Stimulated activated CD8-positive, alpha-beta memory T cell treated with anti-CD3 and anti-CD28 coated beads, Interleukin-4, amount 100 ng/mL, for 48 hours (primary cell): ENCODE measurements around the gene LY6G6D.
A peak's percentile ranks its signal among the peaks of the same experiment; 100 is the strongest.
"Not testable (repeated sequence)": the region's sequence is repeated elsewhere in the genome, so short reads cannot be mapped to it uniquely, and the experiment has no call there.

Source experiments
- DNase-seq: peaks from one replicate; pipeline ENCODE4 v3.0.0-alpha.2; 2020

Gene LY6G6D

DNA sequence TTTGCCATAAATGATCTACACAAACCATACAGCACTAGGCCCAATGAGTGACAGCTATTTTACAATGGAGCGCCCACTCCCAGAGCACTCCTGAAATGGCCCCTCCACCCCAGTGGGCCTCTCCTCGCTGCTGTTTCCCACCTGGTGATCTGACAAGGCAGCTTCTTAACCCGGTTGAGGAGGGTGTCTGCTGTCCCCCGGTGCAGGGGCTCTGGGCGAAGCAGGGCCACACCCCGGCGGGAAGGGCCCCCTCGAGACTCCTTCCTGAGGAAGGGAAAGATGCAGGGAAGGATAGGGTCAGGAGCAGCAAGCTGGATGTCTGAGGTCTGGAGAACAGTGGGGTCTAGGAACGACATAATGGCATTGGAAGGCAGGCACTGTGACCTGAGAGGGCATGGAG lies 22.3 kb upstream of the LY6G6D start:
- DNase-seq = no peak

DNA sequence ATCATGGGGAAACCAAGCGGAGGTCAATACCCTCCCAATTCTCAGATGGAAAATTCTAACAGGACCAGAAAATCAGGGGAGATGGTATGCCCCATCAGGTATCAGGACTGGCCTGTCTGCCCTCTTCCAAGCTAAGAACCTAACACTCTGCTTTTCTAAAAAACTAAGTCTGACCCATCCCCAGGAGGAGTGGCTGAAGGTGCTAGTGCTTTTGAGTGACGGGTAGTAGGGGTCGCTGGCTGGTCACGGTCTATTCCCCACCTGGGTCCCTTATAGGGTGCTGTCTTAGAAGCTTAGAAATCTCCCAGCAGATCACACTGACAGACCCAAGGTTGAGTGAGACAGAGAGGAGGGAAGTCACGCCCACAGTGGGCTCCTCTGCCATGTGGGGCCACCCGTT lies 21.6 kb upstream of the LY6G6D start:
- DNase-seq = no peak

DNA sequence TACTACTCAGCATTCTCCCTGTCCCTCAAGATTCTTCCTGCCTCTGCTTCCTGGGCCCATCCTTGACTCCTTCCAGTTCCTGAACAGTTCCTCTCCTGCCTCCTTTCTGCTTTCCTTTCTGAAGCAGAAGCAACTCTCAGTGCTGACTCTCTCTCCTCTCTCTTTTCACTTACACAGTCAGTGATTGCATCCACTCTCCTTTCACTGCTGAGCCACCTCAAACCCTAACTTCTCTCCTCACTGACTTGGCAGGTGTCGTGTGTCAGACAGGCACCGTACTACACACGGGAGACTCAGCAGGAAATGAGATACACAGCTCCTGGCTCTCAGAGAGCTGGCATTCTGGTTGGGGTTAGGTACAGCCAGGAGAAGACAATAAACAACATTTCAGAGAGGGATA lies 17.6 kb upstream of the LY6G6D start:
- DNase-seq = no peak

DNA sequence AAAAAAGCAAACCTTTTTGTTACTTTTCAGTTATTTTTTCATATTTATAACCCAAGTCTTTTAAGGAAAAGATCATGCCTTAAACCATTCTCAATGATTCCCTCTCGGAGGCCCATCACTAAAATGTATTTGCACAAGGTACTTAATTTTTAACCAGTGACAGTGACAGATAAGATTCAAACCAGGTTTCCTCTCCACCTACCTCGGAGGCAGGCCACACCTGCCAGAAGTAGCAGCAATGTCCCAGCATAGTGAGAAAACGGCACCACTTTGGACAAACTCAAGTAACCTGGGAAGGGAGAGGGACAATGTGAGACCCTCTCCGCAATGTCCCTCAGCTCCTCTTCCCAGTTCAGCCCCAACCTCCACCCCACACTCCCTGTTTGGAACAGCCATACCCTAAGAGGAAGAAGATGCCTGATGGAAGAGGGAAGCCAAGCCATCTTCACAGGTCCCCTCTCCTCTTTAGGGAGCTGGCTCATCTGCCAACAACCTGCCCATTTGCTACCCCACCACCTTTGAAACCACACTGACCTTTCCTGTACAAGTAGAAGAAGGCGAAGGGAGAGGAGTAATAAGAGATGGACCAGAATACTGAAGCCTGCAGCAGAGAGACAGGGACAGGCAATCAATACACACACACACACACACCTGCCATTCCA lies 14.3 kb upstream of the LY6G6D start:
- no peak for DNase-seq

DNA sequence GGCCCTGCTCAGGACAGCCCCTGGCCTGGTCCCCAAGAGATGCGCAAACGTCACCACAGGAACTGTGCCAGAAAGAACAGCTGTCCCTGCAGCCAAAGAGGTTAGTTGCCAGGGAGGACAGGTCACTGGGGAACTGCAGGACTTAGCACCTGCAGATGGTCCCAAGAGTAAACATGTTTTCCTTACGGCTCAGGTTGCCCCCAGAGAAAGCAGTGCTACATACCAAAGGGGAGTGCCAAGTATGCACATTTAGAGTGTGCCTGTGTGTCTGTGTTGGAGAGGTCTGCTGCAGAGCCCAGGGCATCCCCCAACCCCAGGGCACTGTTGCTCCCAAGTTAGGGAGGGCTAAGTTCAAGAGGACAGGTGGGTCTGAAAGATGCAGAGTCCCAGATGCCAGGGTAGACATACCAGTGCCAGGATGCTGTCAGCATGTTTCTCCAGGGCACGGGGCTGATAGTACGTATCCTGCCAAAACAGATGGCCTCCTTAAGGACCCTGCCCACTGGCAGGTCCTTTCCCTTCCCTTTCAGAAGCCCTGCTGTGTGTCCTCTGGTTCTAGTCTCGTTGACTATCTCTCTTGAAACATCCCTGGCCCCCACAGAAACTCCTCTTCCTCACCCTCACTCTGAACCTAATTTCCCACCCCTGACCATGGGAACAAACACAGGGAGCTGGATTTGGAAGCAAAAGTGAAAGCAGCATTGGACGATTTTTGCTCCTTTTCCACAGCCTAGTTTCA lies 13.3 kb upstream of the LY6G6D start:
- no peak for DNase-seq

DNA sequence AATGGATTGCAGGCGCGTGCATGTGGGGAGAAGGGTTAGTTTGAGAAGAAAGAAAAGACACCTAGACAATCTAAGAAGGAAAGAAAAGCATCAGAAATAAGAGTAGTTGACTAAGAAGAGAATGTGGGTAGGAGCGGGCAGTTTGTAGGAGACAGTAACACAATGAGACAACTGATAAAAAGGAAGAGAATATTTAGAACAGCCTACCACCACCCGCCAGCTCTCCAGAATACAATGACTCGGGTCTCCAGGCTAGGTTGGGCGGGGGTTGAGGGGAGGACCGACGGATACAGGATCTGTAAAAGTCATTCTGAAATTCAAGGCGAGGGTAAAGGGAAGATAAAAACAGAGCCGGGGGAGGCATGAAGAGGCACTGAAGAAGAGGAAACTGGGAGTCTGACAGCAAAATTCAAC lies 12.7 kb upstream of the LY6G6D start:
- DNase-seq = no peak

DNA sequence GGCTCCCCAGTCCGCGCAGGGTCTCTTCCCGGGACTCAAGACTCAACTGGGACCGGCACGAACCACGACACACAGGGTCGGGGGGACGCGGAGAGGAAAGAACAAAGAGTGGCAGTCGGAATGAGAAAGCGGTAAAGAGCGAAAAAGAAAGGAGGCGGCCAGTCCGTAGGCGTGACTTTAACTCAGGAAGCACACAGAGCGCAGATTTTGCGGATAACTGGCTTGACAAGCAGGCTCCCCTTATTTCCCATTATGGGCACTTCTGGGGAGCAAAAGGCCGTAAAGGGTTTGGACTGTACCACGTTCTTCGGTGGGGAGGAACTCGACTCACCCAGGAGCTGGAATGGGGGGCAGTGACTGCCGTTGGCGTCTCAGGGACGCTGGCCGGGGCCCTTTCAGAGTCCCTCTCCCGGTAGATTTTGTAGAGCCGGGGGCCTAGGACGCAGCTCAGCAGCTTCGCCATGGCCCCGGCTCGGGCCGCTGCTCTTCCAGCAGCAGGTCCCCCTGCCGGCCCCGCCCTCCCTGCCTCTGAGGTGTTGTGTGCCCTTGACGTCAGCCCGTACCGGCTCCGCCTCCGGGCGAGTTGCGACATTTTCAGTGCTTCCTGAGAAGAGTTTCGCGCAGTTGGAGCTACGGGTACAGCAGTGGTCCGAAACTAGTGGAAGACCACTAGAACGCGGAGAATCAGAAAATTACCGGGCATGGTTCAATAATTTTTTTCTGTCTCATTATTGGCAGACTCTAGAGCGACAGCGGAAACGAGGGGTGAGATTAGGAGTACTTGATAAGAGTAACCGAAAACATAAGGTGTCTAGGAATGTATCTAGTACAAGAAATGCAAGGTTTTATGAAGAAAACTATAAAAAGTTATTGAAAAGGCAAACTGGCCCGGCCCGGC lies 12.1 kb upstream of the LY6G6D start, which contains the start of gene ABHD16A:
TSS of gene ABHD16A (minus strand) at position 506 of the 898 bp plus-strand sequence. CDS start at position 463, 43 bp downstream.
- DNase-seq = peak; percentile 98

DNA sequence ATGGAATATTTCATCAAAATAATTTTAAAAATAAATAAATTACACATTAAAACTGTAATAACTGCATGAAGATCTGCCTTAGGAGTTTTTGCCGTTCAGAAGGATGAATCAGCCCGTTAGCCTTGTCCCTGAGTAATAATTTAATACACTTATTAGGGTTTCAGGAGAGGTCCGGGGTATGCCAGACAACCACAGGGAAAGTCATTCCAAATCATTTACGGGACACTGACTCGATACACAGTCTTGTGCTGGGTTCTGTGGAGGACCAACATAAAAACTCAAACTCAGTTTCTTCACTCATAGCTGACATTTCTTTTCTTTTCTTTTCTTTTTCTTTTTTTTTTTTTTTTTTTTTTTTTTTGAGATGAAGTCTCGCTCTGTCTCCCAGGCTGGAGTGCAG lies 9.2 kb upstream of the LY6G6D start:
- DNase-seq = no peak

DNA sequence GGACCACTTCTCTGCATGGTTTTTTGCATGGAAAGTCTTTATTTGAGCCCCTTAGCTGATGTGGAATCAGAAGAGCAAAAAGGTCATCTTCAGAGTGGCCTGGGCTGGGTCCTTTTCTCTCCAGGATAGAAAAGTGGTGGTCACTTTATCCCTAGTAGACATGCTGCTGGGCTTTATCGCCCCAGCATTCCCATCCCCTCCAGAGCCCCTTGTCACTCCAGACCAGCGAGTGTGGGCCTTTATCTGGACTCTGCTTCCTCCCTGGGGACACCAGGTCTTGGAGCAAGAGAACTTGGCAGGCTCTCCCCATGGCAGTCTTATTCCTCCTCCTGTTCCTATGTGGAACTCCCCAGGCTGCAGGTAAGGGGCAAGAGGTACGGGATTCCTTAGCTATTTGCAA lies 8.5 kb upstream of the LY6G6D start, which contains the start of gene LY6G6F:
TSS of gene LY6G6F (plus strand) at position 268 of the 400 bp plus-strand sequence. CDS start at position 309, 41 bp downstream.
- no peak for DNase-seq

DNA sequence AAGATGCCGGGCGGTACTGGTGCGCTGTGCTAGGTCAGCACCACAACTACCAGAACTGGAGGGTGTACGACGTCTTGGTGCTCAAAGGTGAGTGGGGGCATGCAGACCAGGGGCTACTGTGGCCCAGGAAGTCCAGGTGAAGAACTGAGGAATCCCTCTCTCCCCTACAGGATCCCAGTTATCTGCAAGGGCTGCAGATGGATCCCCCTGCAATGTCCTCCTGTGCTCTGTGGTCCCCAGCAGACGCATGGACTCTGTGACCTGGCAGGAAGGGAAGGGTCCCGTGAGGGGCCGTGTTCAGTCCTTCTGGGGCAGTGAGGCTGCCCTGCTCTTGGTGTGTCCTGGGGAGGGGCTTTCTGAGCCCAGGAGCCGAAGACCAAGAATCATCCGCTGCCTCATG lies 7.4 kb upstream of the LY6G6D start:
- no peak for DNase-seq

DNA sequence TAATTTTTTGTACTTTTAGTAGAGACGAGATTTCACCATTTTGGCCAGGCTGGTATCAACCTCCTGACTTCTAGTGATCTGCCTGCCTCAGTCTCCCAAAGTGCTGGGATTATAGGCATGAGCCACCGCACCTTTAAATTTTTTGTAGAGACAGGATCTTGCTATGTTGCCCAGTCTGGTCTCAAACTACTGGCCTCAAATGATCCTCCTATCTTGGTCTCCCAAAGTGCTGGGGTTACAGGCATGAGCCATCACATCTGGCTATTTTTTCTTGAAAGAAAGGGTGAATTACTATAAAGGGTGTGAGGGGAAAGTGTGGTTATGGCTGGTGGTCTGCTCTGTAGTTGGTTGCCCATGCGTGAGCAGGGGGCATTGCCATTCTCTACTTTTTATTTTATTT lies 6.9 kb upstream of the LY6G6D start:
- DNase-seq = no peak

DNA sequence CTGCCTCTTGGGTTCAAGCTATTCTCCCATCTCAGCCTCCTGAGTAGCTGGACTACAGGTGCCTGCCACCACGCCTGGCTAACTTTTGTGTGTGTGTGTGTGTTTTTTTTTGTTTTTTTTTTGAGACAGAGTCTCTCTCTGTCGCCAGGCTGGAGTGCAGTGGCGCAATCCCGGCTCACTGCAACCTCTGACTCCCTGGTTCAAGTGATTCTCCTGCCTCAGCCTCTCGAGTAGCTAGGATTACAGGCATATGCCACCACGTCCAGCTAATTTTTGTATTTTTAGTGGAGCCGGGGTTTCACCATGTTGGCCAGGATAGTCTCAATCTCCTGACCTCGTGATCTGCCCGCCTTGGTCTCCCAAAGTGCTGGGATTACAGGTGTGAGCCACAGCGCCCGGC lies 6.0 kb upstream of the LY6G6D start:
- DNase-seq = not testable (repeated sequence)

DNA sequence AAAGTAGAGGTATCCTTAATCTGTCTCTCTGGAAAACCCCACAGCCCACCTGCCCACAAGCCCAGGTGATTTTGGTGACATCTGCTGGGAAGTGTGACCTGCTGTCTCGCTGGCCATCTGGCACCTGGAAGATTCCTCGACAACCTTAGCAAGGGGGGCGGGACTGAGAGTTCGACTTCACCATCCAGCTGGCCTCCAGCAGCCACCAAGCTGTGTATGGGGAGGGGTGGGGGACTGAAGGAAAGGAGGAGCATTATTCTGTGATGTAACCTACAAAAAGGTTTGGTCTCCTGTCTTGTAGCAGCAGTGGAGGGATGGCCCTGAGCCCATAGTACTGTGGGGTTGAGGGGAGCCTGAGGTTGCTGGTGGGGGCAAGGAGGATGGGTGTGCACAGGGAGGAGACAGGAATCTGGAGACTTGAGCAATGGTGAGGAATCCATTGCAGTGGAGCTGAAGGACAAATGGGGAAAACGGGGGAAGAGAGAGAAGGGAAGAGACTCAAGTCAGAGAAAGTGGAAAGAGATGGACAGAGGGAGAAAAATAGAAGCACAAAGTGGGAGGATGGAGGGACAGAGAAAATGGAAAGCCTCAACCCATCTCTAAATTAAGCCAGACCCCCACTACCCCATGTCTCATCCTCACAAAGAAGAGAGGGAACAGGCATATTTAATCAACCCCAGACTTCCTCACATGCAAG lies 4.5 kb upstream of the LY6G6D start:
- DNase-seq = no peak

DNA sequence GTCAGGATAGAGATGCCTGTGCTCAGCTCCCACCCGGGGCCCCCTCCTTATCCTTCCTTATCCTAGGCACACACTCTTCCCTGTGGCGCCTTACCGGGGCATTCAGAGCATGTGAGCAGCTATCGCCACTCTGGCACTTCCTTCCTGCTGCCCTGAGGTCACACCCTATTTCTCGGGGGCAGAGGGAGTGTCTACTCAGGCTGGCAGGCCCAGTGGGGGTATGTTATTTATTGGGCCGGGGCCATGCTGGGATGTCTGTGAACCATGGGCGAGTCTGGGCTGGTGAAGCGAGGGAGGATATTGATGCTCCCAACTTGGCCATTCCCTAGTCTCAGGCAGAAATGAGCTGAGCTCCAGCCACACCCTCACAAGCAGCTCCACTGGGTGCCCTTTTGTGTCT lies 3.9 kb upstream of the LY6G6D start:
- no peak for DNase-seq

DNA sequence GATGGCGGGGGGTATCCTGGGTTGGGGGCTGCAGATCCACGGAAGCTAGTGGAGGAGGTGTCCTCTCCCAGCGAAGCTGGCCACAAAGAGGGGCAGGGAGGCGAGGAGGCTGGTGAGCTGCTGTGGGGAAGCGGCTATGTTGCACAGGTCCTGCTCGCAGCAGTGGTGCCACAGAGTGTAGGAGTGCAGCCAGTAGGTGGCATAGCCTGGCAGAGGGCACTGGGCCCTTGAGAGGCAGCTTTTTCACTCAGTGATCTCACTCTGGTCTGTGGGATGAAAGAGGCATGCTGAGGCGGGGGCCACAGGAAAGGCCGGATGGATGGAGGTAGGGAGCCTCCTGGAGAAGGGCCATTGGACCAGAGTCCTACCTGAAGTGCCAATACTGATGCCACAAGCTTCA lies 2.9 kb upstream of the LY6G6D start:
- DNase-seq = no peak

DNA sequence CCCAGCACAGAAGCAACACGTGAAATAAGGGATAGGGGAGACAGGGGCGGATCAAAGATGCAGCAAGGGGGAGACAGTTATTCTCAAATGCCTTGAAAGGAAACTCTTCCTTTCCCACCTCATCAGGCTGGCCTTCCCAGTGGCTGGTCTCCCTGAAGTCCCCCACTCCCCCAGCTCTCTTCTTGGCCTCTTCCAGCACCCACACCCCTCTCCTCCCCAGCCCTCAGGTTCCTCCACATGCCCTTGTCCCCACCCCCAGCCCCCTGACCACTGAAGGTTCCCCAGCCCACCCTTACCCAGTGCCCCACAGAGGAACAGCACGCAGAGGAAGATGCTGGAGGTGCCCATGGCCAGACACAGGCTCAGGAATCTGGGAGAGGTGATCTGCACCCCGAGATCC lies 1.7 kb upstream of the LY6G6D start:
- no peak for DNase-seq

DNA sequence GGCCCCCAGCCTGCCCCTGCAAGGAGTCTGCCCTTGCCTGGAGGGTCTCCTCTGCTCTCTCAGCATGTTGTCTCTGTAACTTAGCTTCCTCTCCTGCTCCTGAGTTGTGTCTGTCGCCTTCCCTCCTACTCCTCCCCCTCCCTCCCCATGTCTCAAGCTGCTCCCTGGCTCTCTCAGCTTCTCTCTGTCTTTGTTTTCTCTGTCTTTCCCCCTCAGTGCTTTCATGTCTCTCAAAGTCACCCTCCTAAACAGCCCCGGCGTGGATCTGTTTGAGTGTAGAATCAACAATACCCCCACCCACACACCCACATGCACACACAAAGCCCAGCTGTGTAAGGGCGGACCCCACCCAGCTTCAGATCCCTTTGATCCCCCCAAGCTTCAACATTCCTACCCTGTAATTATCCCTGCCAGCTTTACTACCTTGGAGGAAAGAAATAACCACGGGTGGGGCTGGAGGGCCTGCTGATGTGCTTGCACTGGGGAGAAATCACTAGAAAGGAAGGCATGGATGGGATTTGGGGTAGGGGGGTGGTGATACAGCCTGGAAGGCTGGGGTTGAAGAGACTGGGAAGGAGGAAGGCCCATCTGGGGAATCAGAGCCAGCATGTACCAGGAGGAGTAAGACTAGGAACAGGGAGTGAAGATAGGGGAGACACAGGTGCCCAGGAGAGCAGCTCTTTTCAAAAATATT lies 1.0 kb upstream of the LY6G6D start:
- DNase-seq = no peak

DNA sequence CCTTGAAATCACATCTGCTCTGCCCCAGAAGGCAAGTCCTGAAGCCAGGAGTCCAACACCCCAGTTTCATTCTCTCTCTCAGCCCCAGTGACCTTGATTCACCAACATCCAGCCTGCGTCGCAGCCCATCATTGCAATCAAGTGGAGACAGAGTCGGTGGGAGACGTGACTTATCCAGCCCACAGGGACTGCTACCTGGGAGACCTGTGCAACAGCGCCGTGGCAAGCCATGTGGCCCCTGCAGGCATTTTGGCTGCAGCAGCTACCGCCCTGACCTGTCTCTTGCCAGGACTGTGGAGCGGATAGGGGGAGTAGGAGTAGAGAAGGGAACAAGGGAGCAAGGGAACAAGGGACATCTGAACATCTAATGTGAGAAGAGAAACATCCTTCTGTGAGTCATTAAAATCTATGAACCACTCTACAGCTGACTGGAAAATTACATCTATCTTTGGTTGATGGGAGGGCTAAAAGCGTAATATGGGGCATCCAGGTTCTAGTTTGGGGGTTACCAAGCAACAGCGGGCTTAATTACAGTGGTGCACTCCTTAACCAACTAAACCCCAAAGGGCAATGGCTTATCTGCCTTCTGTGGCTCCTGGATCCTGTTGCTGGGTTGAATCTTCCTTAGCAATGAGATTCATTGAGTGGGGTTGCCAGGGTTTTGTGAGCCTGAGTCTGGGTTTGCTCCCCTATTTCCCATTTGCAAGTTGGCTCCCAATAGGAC lies 2.5 kb downstream of the LY6G6D start:
- no peak for DNase-seq

DNA sequence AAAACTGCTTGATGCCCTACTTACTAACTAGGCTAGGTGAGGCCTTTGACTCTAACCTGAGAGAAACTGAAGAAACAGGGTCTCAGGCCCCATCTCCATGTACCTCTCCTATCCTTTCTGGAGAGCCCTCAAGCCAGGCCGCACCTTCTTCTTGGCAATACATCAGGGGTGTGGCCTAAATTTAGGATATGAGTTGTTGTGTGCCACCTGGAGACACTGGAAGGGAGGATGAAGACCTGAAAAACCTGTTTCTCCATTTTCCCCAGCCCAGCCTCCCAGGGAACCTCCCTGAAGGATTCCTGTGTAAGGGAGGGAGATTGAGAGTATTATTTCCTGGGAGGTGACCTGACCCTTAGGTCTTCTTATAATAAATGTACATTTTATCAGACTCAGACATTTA lies 3.1 kb downstream of the LY6G6D start:
- DNase-seq = no peak

DNA sequence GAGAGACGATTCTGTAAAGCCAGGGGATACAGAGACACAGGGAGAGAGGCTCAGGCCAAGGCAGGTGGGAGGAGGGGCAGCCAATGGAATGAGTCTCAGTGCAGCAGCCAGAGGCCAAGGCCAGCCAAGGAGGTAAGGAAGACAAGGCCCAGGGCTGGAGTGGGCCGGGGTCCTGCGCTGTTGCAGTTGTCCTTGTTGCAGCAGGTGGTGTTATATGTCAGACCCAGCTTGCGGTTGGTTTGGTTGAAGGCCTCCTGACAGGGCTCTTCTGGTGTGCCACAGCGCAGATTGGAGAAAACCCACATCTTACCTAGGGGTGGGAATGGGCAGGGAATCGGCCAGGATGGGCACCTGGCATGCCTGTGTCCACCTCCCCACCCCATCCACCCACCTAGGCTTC lies 3.9 kb downstream of the LY6G6D start:
- DNase-seq = no peak

DNA sequence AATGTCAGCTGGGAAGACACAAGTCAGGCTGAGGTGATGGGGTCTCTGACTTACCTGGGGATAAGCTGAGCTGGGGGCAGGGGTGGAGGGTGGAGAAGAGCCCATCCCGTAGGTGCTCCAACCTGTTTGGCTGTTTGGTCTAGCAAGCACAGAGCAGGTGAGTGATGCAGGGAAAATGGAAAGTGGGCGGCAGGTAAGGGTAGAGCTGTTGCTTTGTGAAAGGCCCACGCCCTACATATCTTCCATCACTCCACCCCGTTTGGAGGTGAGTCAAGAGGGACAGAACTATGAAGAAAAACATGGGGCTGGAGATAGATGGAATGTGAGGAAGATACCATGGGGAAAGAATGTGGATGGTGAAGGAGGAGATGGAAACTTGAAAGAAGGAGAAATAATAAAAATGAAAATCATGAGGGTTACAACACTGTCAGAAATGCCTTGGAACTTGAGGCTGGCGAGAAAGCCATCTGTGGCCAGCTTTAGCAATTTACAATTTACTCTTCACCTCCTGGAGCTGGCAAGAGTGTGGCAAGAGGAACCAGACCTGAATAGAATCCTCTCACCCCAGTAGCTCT lies 5.1 kb downstream of the LY6G6D start:
- no peak for DNase-seq
